PFSK-1 (cell line): ENCODE measurements around the gene COX8C.

Experiments
- FOXP2 ChIP-seq: optimal IDR thresholded peaks from 2 replicates; pipeline ENCODE3; 2011; ENCODE audit warnings: borderline replicate concordance, control low read depth, inconsistent platforms; ENCODE audit not compliant: insufficient read depth; ENCODE audit errors: extremely low read length, extremely low read depth
- POLR2AphosphoS5 ChIP-seq: IDR thresholded peaks from 2 replicates; pipeline ENCODE4 v1.6.1; 2012; ENCODE audit warnings: low read depth, mild to moderate bottlenecking, control low read depth, low read length, moderate library complexity
- REST ChIP-seq, 2 experiments: IDR thresholded peaks; 2 replicates each; pipeline versions ENCODE4 v1.6.1 to v1.8.0; 2011 to 2012; ENCODE audit warnings: low read depth in 2 of 2, low read length in 2 of 2, control low read depth in 1 of 2, inconsistent platforms in 1 of 2, mild to moderate bottlenecking in 1 of 2, moderate library complexity in 1 of 2; ENCODE audit not compliant: insufficient read depth in 1 of 2
- SIN3A ChIP-seq: IDR thresholded peaks from 2 replicates; pipeline ENCODE4 v1.6.1; 2012; ENCODE audit warnings: mild to moderate bottlenecking, low read length, moderate library complexity, borderline replicate concordance; ENCODE audit not compliant: insufficient read depth
- TAF1 ChIP-seq: IDR thresholded peaks from 2 replicates; pipeline ENCODE4 v1.6.1; 2012; ENCODE audit warnings: low read length, control low read depth, borderline replicate concordance; ENCODE audit not compliant: insufficient read depth

COX8C gene

GRCh38 chr14:93308686-93309345 is 38.2 kb upstream of the COX8C start:
- TF ChIP-seq POLR2AphosphoS5 (no peak), SIN3A (no peak), TAF1 (no peak), FOXP2 (no peak), REST (IDR thresholded peaks at IDR 0.05; ENCODE audit: insufficient read depth in 1 of 2, low read depth in 2 of 2, low read length in 2 of 2) (no peak)

- no peak for TF ChIP-seq FOXP2
Observed at GRCh38 chr14:93309427-93309966, 37.5 kb upstream of the COX8C start.

- no peak for TF ChIP-seq REST (IDR thresholded peaks at IDR 0.05; ENCODE audit: insufficient read depth in 1 of 2, low read depth in 2 of 2, low read length in 2 of 2)
- no peak for TF ChIP-seq FOXP2
- no peak for TF ChIP-seq TAF1
- no peak for TF ChIP-seq POLR2AphosphoS5
- TF ChIP-seq SIN3A = no peak
Observed at GRCh38 chr14:93311082-93311481, 35.9 kb upstream of the COX8C start.

- no peak for TF ChIP-seq REST (IDR thresholded peaks at IDR 0.05; ENCODE audit: insufficient read depth in 1 of 2, low read depth in 2 of 2, low read length in 2 of 2)
- TF ChIP-seq SIN3A = no peak
- no peak for TF ChIP-seq TAF1
- TF ChIP-seq FOXP2 = no peak
- no peak for TF ChIP-seq POLR2AphosphoS5
Observed at GRCh38 chr14:93315575-93315974, 31.4 kb upstream of the COX8C start.

GRCh38 chr14:93316716-93317115 is 30.3 kb upstream of the COX8C start:
- TF ChIP-seq TAF1 (no peak), POLR2AphosphoS5 (no peak), REST (IDR thresholded peaks at IDR 0.05; ENCODE audit: insufficient read depth in 1 of 2, low read depth in 2 of 2, low read length in 2 of 2) (no peak), SIN3A (no peak), FOXP2 (no peak)
